Right lobe of liver (tissue), 4 donors: ENCODE results near the gene RASAL1.

Experiments
- POLR2A ChIP-seq: fragments of 450-650 bp; IDR thresholded peaks from one replicate; pipeline ENCODE4 v1.6.1; 2017; ENCODE audit warnings: antibody characterized with exemption, mild to moderate bottlenecking
- TF ChIP-seq, protein P1 (sequence below), 4 donors: fragments of 200-600 bp in 3 of 4; fragments of 450-650 bp in 1 of 4; IDR thresholded peaks; one replicate each; pipeline versions ENCODE4 v1.5.1 to v1.8.0; 2016 to 2022; ENCODE audit warnings: antibody characterized with exemption in 4 of 4, mild to moderate bottlenecking in 2 of 4
- donor health status: DM: no; HTN: no; CAD: no.
- donor health status: DM: no; HTN: no; CAD: no.
- donor health status: DM: no; HTN: yes; CAD: no.

DNA sequence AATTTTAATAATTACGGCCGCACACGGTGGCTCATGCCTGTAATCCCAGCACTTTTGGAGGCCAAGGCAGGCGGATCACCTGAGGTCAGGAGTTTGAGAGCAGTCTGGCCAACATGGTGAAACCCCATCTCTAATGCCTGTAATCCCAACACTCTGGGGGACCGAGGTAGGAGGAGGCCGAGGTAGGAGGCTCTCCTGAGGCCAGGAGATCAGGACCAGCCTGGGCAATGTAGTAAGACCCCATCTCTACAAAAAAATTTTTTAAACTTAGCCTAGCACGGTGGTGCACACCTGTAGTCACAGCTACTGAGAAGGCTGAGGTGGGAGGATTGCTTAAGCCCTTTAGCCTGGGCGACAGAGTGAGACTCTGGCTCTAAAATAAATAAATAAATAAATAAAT lies 8.4 kb upstream of the RASAL1 start:
- TF ChIP-seq, protein P1, sequence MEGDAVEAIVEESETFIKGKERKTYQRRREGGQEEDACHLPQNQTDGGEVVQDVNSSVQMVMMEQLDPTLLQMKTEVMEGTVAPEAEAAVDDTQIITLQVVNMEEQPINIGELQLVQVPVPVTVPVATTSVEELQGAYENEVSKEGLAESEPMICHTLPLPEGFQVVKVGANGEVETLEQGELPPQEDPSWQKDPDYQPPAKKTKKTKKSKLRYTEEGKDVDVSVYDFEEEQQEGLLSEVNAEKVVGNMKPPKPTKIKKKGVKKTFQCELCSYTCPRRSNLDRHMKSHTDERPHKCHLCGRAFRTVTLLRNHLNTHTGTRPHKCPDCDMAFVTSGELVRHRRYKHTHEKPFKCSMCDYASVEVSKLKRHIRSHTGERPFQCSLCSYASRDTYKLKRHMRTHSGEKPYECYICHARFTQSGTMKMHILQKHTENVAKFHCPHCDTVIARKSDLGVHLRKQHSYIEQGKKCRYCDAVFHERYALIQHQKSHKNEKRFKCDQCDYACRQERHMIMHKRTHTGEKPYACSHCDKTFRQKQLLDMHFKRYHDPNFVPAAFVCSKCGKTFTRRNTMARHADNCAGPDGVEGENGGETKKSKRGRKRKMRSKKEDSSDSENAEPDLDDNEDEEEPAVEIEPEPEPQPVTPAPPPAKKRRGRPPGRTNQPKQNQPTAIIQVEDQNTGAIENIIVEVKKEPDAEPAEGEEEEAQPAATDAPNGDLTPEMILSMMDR (IDR thresholded peaks at IDR 0.05): no peak
- TF ChIP-seq POLR2A: no peak
